ENCODE measurements around the gene ELL. TPM values are rescaled to one million over a fixed set of nuclear protein-coding genes. Genes with fewer than 3 reads are reported as not detected.
"Not testable (repeated sequence)": the region's sequence is repeated elsewhere in the genome, so short reads cannot be mapped to it uniquely, and the experiment has no call there.

Gene ELL
- total and polyA plus RNA-seq, 3 donors from 2014 or later = 48.0 to 76.1 (median 75.8) TPM

DNA sequence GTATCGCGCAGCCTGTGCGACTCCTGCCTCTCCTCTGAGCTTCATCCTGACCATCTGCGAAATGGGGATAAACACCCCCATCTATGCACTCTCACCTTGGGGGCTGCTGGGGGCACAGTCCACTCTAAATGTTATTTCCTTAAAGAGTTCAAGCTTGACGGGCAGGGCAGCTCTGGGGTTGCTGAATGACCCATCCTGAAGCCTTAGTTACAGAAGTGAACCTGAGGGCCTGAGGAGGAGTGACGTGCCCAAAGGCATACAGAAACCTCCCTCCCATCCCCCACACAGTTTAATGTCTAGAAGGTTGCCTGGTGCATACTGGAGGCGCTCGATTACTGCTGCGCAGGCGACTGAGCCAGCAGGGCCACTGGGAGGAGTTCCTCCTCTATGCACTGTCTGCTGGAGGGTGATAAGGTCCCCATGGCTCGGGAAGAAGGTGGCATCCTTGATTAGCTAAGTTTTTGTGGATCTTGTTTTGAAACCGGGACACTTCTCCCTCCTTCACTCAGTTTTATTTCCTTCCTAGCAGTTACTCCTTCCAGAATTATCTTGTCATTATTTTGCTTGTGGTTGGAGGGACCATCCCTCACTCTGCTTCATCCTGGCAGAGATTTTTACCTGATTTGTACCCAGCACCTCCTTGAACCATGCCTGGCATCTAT lies 22.1 kb upstream of the ELL start:
- TF ChIP-seq, protein P1, sequence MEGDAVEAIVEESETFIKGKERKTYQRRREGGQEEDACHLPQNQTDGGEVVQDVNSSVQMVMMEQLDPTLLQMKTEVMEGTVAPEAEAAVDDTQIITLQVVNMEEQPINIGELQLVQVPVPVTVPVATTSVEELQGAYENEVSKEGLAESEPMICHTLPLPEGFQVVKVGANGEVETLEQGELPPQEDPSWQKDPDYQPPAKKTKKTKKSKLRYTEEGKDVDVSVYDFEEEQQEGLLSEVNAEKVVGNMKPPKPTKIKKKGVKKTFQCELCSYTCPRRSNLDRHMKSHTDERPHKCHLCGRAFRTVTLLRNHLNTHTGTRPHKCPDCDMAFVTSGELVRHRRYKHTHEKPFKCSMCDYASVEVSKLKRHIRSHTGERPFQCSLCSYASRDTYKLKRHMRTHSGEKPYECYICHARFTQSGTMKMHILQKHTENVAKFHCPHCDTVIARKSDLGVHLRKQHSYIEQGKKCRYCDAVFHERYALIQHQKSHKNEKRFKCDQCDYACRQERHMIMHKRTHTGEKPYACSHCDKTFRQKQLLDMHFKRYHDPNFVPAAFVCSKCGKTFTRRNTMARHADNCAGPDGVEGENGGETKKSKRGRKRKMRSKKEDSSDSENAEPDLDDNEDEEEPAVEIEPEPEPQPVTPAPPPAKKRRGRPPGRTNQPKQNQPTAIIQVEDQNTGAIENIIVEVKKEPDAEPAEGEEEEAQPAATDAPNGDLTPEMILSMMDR (IDR thresholded peaks at IDR 0.05) = no peak
- TF ChIP-seq POLR2A (IDR thresholded peaks at IDR 0.05) = no peak
- Histone ChIP-seq H3K4me3 (peak overlapping the region; percentile 78 to 79), H3K4me1 (peaks cover 13% of the 10 kb centered on the region), H3K27ac (peak overlapping the region; percentile 91 to 92), H3K27me3 (no peaks in the 10 kb centered on the region), H3K36me3 (ENCODE audit: low read depth, missing control alignments) (no peaks in the 10 kb centered on the region), H3K9me3 (no peaks in the 10 kb centered on the region)
- intact Hi-C loops (cut with DNase I; ENCODE audit: low total_unique reads) = no loop called here
- peak; percentile 48 for DNase-seq
- WGBS, 2 donors = 5 to 8% methylated on average over 8 to 12 of the region's 12 CpGs

DNA sequence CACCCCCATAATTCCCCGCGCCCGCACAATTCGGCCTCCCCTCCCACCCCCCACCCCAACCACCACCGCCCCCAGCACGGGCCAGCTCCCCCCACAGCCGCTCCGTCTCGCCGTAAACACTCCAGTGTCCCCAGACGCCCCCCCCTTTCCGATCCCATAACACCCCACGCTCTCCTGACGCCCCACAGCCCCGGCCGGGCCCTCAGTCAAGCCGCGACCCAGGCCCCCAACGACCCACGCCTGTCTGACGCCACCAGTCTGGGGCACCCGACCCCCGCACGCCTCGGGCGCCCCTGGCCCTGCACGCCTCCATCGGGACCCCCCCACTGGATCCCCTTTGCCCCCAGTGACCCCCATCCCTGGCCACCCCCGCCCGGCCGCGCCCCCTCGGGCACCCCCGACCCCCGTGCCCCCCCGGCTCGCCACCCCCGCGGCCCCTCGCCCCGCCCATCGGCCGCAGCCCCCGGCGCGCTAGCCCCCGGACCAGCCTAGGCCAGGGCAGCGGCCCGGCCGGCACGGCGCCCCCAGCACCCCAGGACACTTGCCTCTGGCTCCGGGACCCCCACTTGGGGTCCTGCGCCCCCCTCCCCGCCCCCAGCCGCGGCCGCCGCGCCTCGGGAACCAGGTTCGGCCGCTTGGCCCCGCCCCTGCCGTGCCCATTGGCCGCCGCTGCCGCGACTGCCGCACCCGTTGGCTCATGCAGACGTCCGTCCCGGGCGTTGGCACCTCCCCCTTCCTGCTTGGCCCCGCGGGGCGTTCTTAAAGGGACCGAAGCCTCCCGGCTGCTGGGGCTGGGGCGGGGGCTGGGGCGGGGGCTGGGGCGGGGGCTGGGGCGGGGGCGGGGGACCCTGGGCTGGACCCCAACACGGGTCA lies 21.3 kb upstream of the ELL start, which contains the start of gene FKBP8:
Gene FKBP8, minus strand, starts transcription at position 633 of the 873 bp plus-strand sequence. CDS start 1,603 bp downstream, outside the sequence.
- Histone ChIP-seq H3K36me3 (ENCODE audit: low read depth, missing control alignments) (no peaks in the 10 kb centered on the region), H3K4me3 (peak within 1 kb of the TSS; percentile 78 to 79), H3K9me3 (no peaks in the 10 kb centered on the region), H3K27ac (peak within 1 kb of the TSS; percentile 91 to 92), H3K4me1 (peaks cover 13% of the 10 kb centered on the region), H3K27me3 (no peaks in the 10 kb centered on the region)
- no peak for TF ChIP-seq POLR2A (IDR thresholded peaks at IDR 0.05)
- TF ChIP-seq, protein P1 (IDR thresholded peaks at IDR 0.05) = no peak
- peak; percentile 96 for DNase-seq
- intact Hi-C loops (cut with DNase I; ENCODE audit: low total_unique reads) = no loop called here
- 1 to 3% methylated on average over 18 to 39 of the region's 86 CpGs for WGBS, 2 donors

DNA sequence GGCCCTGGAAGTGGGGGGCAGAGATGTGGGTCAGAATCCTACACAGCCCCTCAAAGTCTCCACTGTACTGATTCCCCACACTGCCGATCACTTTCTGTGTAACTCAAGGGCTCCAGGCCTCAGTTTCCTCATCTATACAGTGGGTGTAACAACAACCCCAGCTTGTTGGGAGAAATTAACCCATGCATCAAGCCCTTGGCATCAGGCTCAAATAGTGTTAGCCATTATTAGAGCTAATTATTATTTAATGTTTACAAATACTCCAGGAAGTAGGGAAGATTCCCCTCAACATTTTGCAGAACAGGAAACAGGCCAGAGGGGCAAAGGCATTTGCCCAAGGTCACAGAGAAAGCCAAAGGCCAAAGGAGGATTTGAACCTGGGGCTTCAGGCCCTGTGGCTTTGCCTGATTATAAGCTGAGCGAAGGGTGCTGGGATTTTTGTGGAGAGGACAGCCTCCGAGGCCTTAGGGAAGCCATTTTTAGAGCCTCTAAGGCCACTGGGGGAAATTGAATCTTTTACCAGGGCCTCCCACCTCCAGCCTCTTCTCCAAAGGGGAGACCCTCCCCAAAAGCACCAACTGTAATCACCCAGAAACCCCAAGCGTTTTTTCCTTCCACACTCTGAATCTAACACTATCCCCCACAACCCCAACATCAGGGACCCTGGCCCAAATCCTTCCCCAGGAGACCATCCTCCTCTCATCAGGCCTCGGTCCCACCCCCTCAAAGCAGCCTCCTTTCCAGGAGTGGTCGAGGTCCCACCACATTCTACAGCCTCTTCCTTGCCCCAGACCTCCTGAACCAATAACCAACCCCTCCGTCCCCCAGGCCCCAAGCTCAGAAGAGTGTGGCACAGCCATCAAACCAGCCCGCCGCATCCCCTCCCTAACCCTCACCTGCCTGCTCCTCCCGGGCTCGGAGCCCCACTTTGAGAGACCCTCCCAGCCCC lies 20.4 kb upstream of the ELL start:
- Histone ChIP-seq H3K36me3 (ENCODE audit: low read depth, missing control alignments) (no peaks in the 10 kb centered on the region), H3K27me3 (no peaks in the 10 kb centered on the region), H3K9me3 (no peaks in the 10 kb centered on the region), H3K4me1 (peaks cover 13% of the 10 kb centered on the region), H3K27ac (peak overlapping the region; percentile 91 to 92), H3K4me3 (peak overlapping the region; percentile 78 to 79)
- WGBS, 2 donors = 13 to 20% methylated on average over 11 of the region's 11 CpGs
- TF ChIP-seq, protein P1 (IDR thresholded peaks at IDR 0.05) = no peak
- intact Hi-C loops (cut with DNase I; ENCODE audit: low total_unique reads) = no loop called here
- DNase-seq = no peak

DNA sequence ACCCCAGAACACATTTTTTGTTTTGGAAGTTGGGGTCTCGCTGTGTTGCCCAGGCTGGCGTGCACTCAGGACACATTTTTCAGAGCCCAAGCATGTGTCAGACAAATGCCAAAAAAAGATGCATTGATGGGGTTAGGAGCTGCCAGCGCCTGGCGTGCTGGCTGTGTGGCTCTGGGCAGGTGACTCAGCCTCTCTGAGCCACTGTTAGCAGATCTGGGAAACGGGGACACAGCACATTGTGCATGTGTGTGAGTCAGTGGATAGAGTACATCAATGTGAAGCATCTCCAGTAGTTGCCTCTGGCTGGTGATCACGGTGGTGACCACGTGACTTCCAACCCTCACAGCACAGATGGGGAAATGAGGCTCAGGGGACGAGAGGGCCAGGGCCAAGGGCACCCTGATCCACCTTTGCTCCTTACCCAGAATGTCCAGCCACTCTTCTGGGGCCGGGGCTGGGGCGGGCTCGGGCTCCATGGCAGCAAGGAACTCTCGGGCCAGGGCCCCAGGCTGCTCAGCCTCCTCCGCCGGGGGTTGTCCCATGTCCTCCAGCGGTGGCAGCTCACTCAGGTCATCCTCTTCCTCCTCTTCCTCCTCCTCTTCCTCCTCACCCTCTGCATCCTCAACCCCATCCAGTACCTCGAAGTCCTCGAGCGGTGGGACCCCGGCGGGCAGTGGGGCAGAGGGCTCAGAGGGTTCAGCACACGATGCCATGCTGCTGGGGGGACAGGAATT lies 19.6 kb upstream of the ELL start:
- intact Hi-C loops (cut with DNase I; ENCODE audit: low total_unique reads) = no loop called here
- H3K27ac ChIP-seq = peak overlapping the region in 1 of 2 donors; percentile 91

DNA sequence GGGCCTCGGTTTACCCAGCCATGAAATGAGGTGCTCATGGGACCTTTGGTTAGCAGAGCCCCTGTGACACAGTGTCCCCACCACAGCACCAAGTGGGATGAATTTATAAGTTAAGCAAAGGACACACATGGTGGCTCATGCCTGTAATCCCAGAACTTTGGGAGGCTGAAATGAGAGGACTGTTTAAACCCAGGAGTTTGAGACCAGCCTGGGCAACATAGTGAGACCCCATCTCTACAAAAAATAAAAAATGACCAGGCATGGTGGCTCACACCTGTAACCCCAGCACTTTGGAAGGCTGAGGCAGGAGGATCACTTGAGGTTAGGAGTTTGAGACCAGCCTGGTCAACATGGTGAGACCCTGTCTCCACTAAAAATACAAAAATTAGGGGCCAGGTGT lies 18.3 kb upstream of the ELL start:
- H3K27ac ChIP-seq; intact Hi-C loops (cut with DNase I; ENCODE audit: low total_unique reads); H3K36me3 ChIP-seq (ENCODE audit: low read depth, missing control alignments); DNase-seq; H3K9me3 ChIP-seq; H3K27me3 ChIP-seq; H3K4me3 ChIP-seq: not testable (repeated sequence)
- peaks cover 13% of the 10 kb centered on the region for H3K4me1 ChIP-seq
- 100% methylated on average over 1 of the region's 1 CpG for WGBS, 2 donors

More for the DNA sequence above, 19.6 kb upstream of the ELL start:
- Histone ChIP-seq H3K9me3 (no peaks in the 10 kb centered on the region), H3K27me3 (no peaks in the 10 kb centered on the region), H3K36me3 (ENCODE audit: low read depth, missing control alignments) (no peaks in the 10 kb centered on the region), H3K4me3 (no peak overlapping the region), H3K4me1 (peaks cover 13% of the 10 kb centered on the region)
- peak; percentile 55 for DNase-seq
- WGBS, 2 donors = 71 to 75% methylated on average over 19 to 21 of the region's 21 CpGs
- no peak for TF ChIP-seq POLR2A (IDR thresholded peaks at IDR 0.05)
- TF ChIP-seq, protein P1 (IDR thresholded peaks at IDR 0.05) = no peak

All from testis (tissue), 3 donors.